Right renal cortex interstitium (tissue), 3 donors: ENCODE measurements around the gene PRSS38. TPM values are rescaled to one million over a fixed set of nuclear protein-coding genes. Genes with fewer than 3 reads are reported as not detected.

Experiments
- DNase-seq, 3 donors: peaks; one replicate each; pipeline ENCODE4 v3.0.0-alpha.2; 2013; ENCODE audit warnings: low read depth in 3 of 3, low spot score in 2 of 3
- polyA plus RNA-seq, 3 donors: library from polyadenylated mRNA; unstranded; fragments of 120-200 nt; gene quantifications; one replicate each; pipeline ENCODE4 v1.2.1, GENCODE V29; 2013; ENCODE audit not compliant: insufficient read length in 3 of 3

Gene PRSS38
- polyA plus RNA-seq, 3 donors, result not detected

DNA sequence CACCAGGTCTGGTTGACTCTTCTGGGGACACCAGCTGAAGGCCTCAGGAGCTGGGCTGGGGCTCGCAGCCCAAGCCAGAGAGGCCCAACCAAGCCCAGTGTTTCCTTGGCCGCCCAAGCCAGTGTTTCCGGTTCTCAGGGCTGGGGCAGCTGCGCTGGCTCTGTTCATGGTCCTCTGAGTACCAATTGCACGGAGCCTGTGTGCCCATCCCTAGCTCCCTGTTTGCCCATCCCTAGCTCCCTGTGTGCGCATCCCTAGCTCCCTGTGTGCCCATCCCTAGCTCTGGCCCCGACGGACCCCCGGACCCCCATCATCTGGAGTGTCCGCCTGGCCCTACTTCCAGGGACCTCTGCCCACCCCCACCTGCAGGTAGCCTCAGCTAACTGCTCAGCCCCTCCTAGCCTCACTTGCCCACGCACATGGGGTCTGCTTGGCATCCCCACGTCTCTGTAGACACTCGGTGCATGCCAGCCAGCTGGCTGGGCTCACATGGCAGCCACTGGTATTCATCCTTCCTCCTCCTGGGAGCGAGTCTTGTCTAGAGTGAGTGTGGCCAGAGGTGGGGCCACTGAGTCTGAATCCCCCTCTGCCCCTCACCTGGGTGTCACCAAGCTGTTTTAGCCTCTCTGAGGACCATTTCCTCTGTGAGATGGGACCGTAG is 68.3 kb downstream of the PRSS38 start:
- no peak for DNase-seq

DNA sequence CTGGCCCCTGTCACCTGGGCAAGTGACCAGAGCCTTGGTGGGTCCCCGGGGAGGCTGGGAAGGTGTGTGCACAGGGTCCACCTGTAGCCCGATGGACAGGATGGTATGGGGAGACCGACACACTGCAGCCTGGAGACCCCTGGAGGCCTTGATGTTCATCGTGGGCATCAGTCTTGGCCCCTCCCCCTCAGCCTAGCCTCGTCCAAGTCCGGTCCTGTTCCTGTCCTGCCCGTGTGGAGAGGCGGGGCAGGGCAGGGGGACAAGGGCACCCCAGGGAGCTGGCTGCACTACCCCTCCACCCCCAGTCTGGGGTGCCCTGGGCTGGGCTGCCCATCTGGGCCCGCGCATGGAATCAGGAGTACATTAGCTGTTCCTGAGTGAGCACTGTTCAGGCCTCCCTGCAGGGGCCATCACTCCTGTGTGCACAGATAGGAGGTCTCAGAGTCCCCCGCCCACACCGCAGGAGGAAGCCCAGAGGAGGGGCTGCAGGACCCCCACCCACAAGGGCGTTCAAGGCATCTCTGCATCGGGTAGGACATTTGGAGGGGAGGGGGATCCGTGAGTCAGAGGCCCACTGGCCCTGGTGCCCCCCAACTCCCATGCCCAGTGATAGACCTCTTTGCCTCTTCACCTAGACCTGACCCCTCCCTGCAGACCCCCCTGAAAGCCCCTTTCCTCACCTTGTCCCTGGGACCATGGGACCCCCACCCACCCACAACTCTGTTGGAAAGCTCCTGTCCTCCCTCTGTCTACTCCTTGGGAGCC is 69.1 kb downstream of the PRSS38 start:
- no peak for DNase-seq

GRCh38 chr1:227885135-227885647 is 69.7 kb downstream of the PRSS38 start:
- no peak for DNase-seq

- DNase-seq, result no peak
These were observed 70.4 kb downstream of the PRSS38 start for GRCh38 chr1:227885648-227886502.

DNA sequence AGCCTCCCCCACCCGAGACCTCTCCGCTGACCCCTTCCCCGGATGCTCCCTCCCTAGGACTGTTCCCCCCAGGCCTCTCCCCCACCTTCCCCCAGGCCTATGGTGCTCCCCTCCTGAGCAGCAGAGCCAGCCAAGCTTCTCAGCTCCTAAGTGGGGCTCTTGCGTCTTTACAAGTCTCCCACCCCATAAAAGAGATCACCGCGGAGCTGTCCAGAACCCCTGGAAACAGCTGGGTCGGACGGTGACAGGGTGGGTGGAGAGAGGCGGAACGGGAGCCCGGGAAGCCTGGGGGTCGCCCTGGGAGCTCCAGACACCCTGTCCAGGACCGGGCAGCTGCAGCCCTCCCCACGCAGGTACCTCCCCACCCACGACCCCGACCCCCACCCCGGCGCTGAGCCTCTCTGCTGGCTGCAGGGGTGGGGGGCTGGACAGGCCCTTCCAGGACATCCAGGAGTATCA is 71.1 kb downstream of the PRSS38 start:
- DNase-seq, result no peak

- no peak for DNase-seq
These were observed 71.7 kb downstream of the PRSS38 start for GRCh38 chr1:227886993-227887696.

GRCh38 chr1:227887697-227888403 is 72.4 kb downstream of the PRSS38 start:
- no peak for DNase-seq

DNA sequence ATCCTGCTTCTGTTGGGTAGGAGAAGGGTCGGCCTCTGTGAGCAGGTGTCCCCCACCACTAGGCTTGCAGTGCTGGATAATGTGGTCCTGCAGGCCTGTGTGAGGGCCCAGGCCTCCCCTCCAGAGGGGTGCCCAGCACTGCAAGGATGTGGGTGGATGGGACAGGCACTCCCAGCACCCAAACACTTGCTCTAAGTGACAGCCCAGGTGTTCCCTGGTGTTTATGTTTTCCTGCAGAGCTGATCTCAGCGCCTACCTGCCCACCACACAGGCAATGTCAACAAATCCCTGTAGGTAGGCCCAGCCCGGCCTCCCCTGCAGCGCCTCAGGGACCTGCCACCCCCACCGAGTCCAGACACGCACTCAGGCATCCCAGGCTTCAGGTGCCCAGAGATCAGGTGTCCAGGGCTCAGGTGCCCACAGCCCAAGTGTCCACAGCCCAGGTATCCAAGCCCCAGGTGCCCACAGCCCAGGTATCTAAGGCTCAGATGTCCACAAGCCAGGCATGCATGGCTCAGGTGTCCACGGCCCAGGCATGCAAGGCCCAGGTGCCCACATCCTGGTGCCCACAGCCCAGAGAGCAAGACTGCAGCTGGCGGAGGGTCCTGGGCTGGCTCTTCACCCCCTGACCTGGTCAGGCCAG is 73.0 kb downstream of the PRSS38 start:
- no peak for DNase-seq

DNA sequence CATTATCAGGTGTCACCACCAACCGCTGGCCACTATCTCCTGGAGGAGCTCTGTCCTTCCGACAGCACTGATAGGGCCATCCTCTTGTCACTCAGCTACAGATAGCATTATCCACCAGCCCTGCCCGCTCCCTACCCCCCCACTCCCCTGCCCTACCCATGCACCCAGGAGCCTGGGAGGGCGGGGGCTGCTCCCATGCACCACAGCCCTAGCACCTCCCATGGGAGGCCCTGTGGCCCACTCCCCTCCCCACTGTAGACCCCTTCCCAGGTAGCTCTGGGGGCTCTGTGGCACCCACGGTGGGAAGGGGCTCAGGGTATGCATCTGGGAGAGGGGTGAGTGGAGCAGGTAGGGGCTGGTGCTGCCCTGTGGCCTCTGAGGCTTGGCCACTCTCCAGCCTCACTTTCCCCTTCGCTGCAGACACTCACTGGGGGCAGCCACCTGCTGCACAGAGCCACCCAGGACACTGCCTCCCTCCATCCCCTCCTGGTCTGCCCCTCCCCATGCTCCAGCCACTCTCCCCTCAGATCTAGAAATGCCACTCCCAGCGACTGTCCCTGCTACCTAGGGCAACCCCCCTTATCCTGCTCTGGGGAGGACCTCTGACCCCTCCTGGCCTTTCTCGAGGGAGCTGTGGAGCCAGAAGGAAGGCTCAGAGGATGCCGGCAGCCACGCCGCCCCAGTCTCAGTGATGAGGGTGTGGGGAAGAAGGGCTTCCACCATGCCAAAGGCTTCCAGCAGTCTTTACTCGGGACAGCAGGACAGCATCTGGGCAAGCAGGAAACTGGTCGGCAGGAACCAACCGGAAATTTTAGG is 73.8 kb downstream of the PRSS38 start:
- DNase-seq, result no peak

DNA sequence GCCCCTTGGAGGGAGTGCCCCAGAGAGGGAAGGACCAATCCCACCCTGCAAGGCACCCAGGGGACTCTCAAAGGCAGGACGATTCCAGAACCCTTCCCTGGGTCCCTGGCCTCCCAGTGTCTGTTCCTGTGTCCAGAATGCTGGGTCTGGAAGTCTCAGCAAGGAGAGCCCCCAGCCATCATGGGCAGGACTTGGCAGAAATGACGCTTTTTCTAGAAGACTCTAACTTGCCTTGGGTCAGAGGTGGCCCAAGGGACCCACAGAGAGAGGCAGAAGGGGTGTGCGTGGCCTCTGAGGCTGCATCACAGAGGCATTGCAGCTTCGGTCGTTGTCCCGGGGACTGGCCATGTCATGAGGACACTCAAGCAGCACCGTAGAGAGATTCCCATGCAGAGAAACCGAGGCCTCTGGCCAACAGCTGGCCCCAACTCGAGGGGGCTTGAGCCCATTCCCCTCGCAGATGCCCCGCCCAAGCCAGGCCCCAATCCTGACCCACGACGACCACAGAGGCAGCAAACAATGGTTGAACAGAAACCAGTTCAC is 74.5 kb downstream of the PRSS38 start:
- DNase-seq, result no peak

- no peak for DNase-seq
These were observed 75.2 kb downstream of the PRSS38 start for GRCh38 chr1:227890451-227891222.

GRCh38 chr1:227891223-227891954 is 75.9 kb downstream of the PRSS38 start:
- no peak for DNase-seq

- no peak for DNase-seq
These were observed 76.5 kb downstream of the PRSS38 start for GRCh38 chr1:227891955-227892488.

GRCh38 chr1:227892489-227893299 is 77.2 kb downstream of the PRSS38 start:
- no peak for DNase-seq

GRCh38 chr1:227893300-227893948 is 77.9 kb downstream of the PRSS38 start:
- no peak for DNase-seq
